Ovary (tissue), 9 donors: ENCODE data around the gene BABAM2. TPM values are rescaled to one million over a fixed set of nuclear protein-coding genes. Genes with fewer than 3 reads are reported as not detected.

Experiments used
- DNase-seq, 5 donors: peaks; one replicate each; pipeline ENCODE4 v3.0.0-alpha.2; 2019 to 2020
- H3K27ac ChIP-seq, 2 donors: fragments of 200-600 bp; one replicate each; pipeline versions ENCODE4 v1.5.1 to v1.8.0; 2019 to 2022
- H3K27me3 ChIP-seq: fragments of 200-600 bp; one replicate; pipeline ENCODE4 v1.8.0; 2022
- H3K36me3 ChIP-seq: fragments of 200-600 bp; sonication (generic); one replicate; pipeline ENCODE4 v1.5.1; 2019
- H3K4me1 ChIP-seq: one replicate; pipeline ENCODE4 v1.8.1; 2013; ENCODE audit warnings: mild to moderate bottlenecking, moderate library complexity; ENCODE audit not compliant: insufficient read depth
- H3K4me3 ChIP-seq: fragments of 200-600 bp; sonication (generic); one replicate; pipeline ENCODE4 v1.5.1; 2017
- H3K9me3 ChIP-seq, 2 donors: fragments of 200-600 bp in 1 of 2; sonication (generic) in 1 of 2; one replicate each; pipeline versions ENCODE4 v1.5.1 to v1.8.1; 2013 to 2019; ENCODE audit warnings: mild to moderate bottlenecking in 1 of 2, moderate library complexity in 1 of 2
- EP300 ChIP-seq: sonication (generic); formaldehyde crosslinking; IDR thresholded peaks from one replicate; pipeline ENCODE4 v1.6.1; 2017; ENCODE audit warnings: antibody characterized with exemption
- POLR2A ChIP-seq: fragments of 450-650 bp; IDR thresholded peaks from one replicate; pipeline ENCODE4 v1.6.1; 2017; ENCODE audit warnings: antibody characterized with exemption, mild to moderate bottlenecking, moderate library complexity
- WGBS, 3 donors: extraction: QIAGEN DNeasy Blood & Tissue Kit in 1 of 3; methylation state at CpG; one replicate each; pipeline versions ENCODE4 v1.1.5 to v1.1.7; 2013 to 2017; 5-methylcytosine and 5-hydroxymethylcytosine counted together
- intact Hi-C, 4 donors: fragments of 100-400 bp; cut with DNase I; formaldehyde crosslinking; loops; one replicate each; pipeline versions ENCODE4 v1.11.0 to v1.15.1; 2022 to 2023
- polyA plus RNA-seq, 2 donors: library from polyadenylated mRNA; stranded (reverse); fragments of 200-250 nt in 1 of 2; fragments of 350-450 nt in 1 of 2; fragmentation: Illumina TruSeq in 1 of 2; extraction: RNeasy Lipid Tissue Mini Kit (QIAGEN cat#74804) in 1 of 2; gene quantifications; one replicate each; pipeline ENCODE4 v1.2.3, GENCODE V29; 2013 to 2014
- total RNA-seq, 7 donors: library from RNA; depleted of rRNA in 2 of 7; stranded (reverse); fragments of >200 nt in 2 of 7; fragmentation: NEBNext Ultra II Directional in 3 of 7; extraction: Animal tissue kit (Norgen Biotek cat#: 25700) in 3 of 7; gene quantifications; one replicate each; pipeline versions ENCODE4 v1.1.0 to v1.2.4, GENCODE V29; 2016 to 2023
- TF ChIP-seq, protein P1 (sequence below), 3 donors: fragments of 450-650 bp in 2 of 3; fragments of 200-600 bp in 1 of 3; IDR thresholded peaks; one replicate each; pipeline versions ENCODE4 v1.5.1 to v1.8.0; 2016 to 2022; ENCODE audit warnings: antibody characterized with exemption in 3 of 3, mild to moderate bottlenecking in 1 of 3
- donor health status: DM: no; HTN: no; CAD: no; lungs with moderate emphysema.
- donor health status: DM: no; HTN: no; CAD: no.
- donor health status: Bipolar disorder and iron deficiency.
- donor health status: DM: yes; HTN: yes; CAD: no.
- donor health status: DM: no; HTN: no; CAD: no.
- donor health status: DM: yes; HTN: yes; CAD: no.

The BABAM2 gene
- total and polyA plus RNA-seq, 9 donors = 22.0 to 96.7 (median 46.8) TPM

- Histone ChIP-seq H3K4me1 (no peaks in the 10 kb centered on the region), H3K27ac (no peak overlapping the region), H3K36me3 (no peaks in the 10 kb centered on the region), H3K4me3 (no peak overlapping the region), H3K27me3 (no peaks in the 10 kb centered on the region), H3K9me3 (no peaks in the 10 kb centered on the region)
- no peak for DNase-seq
- intact Hi-C loops = no loop called here
- TF ChIP-seq, protein P1, sequence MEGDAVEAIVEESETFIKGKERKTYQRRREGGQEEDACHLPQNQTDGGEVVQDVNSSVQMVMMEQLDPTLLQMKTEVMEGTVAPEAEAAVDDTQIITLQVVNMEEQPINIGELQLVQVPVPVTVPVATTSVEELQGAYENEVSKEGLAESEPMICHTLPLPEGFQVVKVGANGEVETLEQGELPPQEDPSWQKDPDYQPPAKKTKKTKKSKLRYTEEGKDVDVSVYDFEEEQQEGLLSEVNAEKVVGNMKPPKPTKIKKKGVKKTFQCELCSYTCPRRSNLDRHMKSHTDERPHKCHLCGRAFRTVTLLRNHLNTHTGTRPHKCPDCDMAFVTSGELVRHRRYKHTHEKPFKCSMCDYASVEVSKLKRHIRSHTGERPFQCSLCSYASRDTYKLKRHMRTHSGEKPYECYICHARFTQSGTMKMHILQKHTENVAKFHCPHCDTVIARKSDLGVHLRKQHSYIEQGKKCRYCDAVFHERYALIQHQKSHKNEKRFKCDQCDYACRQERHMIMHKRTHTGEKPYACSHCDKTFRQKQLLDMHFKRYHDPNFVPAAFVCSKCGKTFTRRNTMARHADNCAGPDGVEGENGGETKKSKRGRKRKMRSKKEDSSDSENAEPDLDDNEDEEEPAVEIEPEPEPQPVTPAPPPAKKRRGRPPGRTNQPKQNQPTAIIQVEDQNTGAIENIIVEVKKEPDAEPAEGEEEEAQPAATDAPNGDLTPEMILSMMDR (IDR thresholded peaks at IDR 0.05) = no peak
- TF ChIP-seq POLR2A (no peak), EP300 (no peak)
- WGBS, 3 donors = 26 to 35% (median 32%) methylated on average over 4 of the region's 4 CpGs
These were observed 45.7 kb upstream of the BABAM2 start for GRCh38 chr2:27844821-27845255.

DNA sequence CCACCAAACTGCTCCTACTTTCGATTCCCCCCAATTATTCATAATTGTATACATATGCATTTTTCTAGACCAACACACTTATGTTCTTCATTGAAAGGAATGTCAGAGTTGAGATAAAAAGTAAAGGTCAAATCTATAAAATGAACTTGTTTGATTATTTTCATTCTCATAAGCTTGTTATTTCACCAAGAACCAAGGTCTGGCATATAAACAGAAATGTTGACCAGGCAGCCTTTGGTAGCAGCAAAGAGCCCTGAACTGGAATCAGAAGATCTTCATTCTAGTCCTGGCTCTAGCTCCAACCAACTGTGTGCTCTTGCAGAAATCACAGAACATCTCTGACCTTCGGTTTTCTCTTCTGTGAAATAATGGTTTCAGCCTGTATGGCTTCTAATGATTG is 43.2 kb upstream of the BABAM2 start:
- intact Hi-C loops = no loop called here

GRCh38 chr2:27849558-27850205 is 40.8 kb upstream of the BABAM2 start:
- no peak overlapping the region for H3K4me3 ChIP-seq
- no peaks in the 10 kb centered on the region for H3K4me1 ChIP-seq
- H3K27me3 ChIP-seq = no peaks in the 10 kb centered on the region
- 80 to 85% (median 81%) methylated on average over 3 of the region's 3 CpGs for WGBS, 3 donors
- TF ChIP-seq, protein P1 (IDR thresholded peaks at IDR 0.05) = no peak
- TF ChIP-seq POLR2A (no peak), EP300 (no peak)
- no peak overlapping the region for H3K27ac ChIP-seq
- no peaks in the 10 kb centered on the region for H3K36me3 ChIP-seq
- no peaks in the 10 kb centered on the region for H3K9me3 ChIP-seq
- intact Hi-C loops = no loop called here
- DNase-seq = no peak

More for the DNA sequence above, 43.2 kb upstream of the BABAM2 start:
- Histone ChIP-seq H3K27ac (no peak overlapping the region), H3K4me1 (no peaks in the 10 kb centered on the region), H3K9me3 (no peaks in the 10 kb centered on the region), H3K27me3 (no peaks in the 10 kb centered on the region), H3K4me3 (no peak overlapping the region), H3K36me3 (no peaks in the 10 kb centered on the region)
- no peak for DNase-seq
- TF ChIP-seq POLR2A = no peak
- TF ChIP-seq, protein P1 (IDR thresholded peaks at IDR 0.05) = no peak
- 80 to 90% (median 89%) methylated on average over 2 of the region's 2 CpGs for WGBS, 3 donors

GRCh38 chr2:27852691-27853090 is 37.8 kb upstream of the BABAM2 start:
- TF ChIP-seq, protein P1 (IDR thresholded peaks at IDR 0.05) = no peak
- TF ChIP-seq EP300 (no peak), POLR2A (no peak)
- no peaks in the 10 kb centered on the region for H3K27me3 ChIP-seq
- H3K9me3 ChIP-seq = no peaks in the 10 kb centered on the region
- no peaks in the 10 kb centered on the region for H3K4me1 ChIP-seq
- intact Hi-C loops = no loop called here
- H3K36me3 ChIP-seq = no peaks in the 10 kb centered on the region
- H3K27ac ChIP-seq = no peak overlapping the region
- 54 to 63% (median 59%) methylated on average over 1 of the region's 1 CpG for WGBS, 3 donors
- no peak overlapping the region for H3K4me3 ChIP-seq
- DNase-seq = no peak
